Measurements from ENCODE around the gene LCN2.

DNA sequence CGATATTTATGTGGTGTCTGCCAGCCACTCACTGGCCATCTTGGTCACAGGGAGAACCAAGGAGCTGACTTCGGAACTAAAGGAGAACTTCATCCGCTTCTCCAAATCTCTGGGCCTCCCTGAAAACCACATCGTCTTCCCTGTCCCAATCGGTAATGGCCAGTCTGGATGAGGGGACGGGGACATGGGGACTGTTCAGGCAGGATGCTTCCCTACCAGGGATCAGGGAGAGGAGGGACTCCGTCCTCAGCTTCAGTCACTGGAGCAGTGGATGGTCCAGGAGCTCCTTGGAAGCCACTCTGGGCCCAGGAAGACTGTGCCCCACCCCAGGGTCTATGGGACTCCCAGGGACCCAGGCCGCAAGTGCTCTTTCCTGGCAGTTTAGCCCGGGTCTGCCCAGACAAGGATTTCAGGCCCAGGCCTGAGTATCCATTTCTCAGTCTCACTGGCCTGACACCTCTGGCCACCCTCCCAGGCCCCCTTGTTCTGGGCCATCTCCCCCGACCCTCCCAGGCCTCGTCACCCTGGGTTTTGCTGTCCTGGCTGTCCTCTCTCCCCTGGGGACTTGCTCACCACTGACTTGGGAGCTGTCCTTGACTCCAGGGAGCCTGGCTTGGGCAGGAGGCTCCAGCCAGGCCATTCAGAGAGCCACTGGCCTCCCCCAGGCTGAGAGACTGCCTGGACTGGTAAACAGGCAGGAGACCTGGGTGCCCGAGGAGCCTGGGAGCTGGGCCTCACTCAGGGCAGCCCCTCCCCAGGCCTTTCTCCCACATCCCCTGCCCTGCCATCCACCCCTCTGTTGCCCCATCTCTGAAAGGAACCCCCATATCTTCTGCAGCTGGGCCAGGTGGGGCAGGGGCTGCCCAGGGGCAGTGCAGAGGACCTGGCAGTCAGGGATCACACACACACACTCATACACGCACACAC, 3.1 kb downstream of the LCN2 start:
- TF ChIP-seq, protein P1, sequence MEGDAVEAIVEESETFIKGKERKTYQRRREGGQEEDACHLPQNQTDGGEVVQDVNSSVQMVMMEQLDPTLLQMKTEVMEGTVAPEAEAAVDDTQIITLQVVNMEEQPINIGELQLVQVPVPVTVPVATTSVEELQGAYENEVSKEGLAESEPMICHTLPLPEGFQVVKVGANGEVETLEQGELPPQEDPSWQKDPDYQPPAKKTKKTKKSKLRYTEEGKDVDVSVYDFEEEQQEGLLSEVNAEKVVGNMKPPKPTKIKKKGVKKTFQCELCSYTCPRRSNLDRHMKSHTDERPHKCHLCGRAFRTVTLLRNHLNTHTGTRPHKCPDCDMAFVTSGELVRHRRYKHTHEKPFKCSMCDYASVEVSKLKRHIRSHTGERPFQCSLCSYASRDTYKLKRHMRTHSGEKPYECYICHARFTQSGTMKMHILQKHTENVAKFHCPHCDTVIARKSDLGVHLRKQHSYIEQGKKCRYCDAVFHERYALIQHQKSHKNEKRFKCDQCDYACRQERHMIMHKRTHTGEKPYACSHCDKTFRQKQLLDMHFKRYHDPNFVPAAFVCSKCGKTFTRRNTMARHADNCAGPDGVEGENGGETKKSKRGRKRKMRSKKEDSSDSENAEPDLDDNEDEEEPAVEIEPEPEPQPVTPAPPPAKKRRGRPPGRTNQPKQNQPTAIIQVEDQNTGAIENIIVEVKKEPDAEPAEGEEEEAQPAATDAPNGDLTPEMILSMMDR (conservative IDR thresholded peaks at IDR 0.05; ENCODE audit: low read depth, low read length), result no peak
- TF ChIP-seq EZH2 (IDR thresholded peaks at IDR 0.05; ENCODE audit: low read length, unreplicated experiment), result no peak

All from PC-3 (cell line).